Measurements from ENCODE around the gene RNF145.
"Not testable (repeated sequence)": the region's sequence is repeated elsewhere in the genome, so short reads cannot be mapped to it uniquely, and the experiment has no call there.

RNF145 gene

DNA sequence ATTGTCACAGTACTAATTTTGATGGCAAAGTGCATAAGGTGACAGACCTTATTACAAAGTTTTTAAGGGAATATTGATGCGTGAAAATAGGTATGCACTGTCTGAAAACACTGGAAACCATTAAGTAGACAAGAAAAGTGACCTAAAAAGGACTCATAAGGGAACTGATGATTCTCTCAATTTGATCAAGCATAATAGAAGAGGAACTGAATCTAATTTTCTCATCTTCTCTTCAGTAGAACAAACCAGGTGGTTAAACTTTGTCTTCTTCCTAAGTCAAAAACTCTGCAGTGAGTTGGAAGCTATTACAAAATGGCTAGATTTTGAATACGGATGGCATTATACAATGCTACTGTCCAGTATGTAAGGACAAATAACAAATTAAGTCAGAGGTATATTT, 53.4 kb downstream of the RNF145 start:
- H3K4me3 ChIP-seq = no peak overlapping the region

DNA sequence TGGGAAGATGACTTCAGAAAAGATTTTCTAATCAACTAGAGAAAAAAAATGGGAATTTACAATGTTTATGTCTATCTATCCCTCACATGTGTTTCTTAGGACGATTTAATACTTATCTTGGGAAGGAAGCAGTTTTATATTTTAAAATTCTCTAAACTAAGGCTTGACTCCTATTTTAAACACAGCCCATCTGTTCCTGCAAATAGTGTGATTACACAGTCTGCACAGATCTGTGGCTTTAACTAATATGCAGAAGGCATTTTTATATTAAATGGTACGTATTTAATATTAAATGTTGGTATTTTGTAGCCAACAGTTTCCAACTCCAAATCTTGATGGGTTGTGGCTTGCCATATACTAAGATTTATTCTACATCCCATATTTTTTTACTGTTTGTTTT, 56.5 kb downstream of the RNF145 start:
- H3K9me3 ChIP-seq (ENCODE audit: low read depth, low read length) = no peaks in the 10 kb centered on the region
- H3K27ac ChIP-seq = no peak overlapping the region
- no peak overlapping the region for H3K9ac ChIP-seq (ENCODE audit: insufficient read length)
- H3K36me3 ChIP-seq (ENCODE audit: insufficient read depth, low read length) = peaks cover 25% of the 10 kb centered on the region
- no peak overlapping the region for H3K4me3 ChIP-seq
- DNase-seq (ENCODE audit: low read depth, low spot score) = no peak
- TF ChIP-seq EZH2 (IDR thresholded peaks at IDR 0.05) (no peak), FOXP2 (optimal IDR thresholded peaks at IDR 0.05; ENCODE audit: control extremely low read depth, extremely low read length, insufficient read depth) (no peak), POLR2AphosphoS5 (IDR thresholded peaks at IDR 0.05; ENCODE audit: borderline replicate concordance, low read depth, low read length) (no peak)

More for the DNA sequence above, 53.4 kb downstream of the RNF145 start:
- no peaks in the 10 kb centered on the region for H3K9me3 ChIP-seq (ENCODE audit: low read depth, low read length)
- DNase-seq (ENCODE audit: low read depth, low spot score) = no peak
- peaks cover 56% of the 10 kb centered on the region for H3K36me3 ChIP-seq (ENCODE audit: insufficient read depth, low read length)
- TF ChIP-seq FOXP2 (optimal IDR thresholded peaks at IDR 0.05; ENCODE audit: control extremely low read depth, extremely low read length, insufficient read depth) = no peak
- TF ChIP-seq POLR2AphosphoS5 (IDR thresholded peaks at IDR 0.05; ENCODE audit: borderline replicate concordance, low read depth, low read length) = no peak
- no peak for TF ChIP-seq EZH2 (IDR thresholded peaks at IDR 0.05)
- no peak overlapping the region for H3K9ac ChIP-seq (ENCODE audit: insufficient read length)
- no peak overlapping the region for H3K27ac ChIP-seq

DNA sequence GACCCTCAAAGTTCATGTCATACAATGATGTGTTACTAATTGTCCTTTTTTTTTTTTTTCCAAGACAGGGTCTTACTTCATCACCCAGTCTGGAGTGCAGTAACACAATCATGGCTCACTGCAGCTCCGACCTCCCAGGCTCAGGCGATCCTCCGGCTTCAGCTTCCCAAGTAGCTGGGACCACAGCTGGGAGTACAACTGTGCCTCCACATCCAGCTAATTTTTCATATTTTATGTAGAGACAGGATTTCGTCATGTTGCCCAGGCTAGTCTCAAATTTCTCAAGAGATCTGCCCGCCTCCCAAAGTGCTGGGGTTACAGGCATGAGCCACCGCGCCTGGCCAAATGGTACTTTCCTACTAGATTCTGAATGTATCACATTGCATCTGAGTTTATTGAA, 60.3 kb downstream of the RNF145 start:
- Histone ChIP-seq H3K4me3 (no peak overlapping the region), H3K9ac (ENCODE audit: insufficient read length) (no peak overlapping the region), H3K27ac (no peak overlapping the region)

DNA sequence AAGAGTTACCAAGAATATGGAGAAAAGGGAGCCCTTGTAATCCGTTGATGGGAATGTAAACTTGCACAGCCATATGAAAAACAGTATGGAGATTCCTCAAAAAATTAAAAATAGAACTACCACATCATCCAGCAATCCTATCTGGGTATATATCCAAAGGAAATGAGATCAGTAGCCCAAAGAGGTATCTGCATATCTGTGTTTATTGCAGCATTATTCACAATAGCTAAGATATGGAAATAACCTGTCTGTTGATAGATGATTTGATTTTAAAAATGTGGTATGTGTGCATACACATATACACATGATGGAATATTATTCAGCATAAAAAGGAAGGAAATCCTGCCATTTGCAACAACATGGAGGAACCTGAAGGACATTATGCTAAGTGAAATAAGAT, 61.4 kb downstream of the RNF145 start:
- H3K27ac ChIP-seq = no peak overlapping the region
- DNase-seq (ENCODE audit: low read depth, low spot score) = no peak
- H3K9ac ChIP-seq (ENCODE audit: insufficient read length) = no peak overlapping the region
- TF ChIP-seq FOXP2 (optimal IDR thresholded peaks at IDR 0.05; ENCODE audit: control extremely low read depth, extremely low read length, insufficient read depth) (no peak), EZH2 (IDR thresholded peaks at IDR 0.05) (no peak), POLR2AphosphoS5 (IDR thresholded peaks at IDR 0.05; ENCODE audit: borderline replicate concordance, low read depth, low read length) (no peak)
- no peaks in the 10 kb centered on the region for H3K36me3 ChIP-seq (ENCODE audit: insufficient read depth, low read length)
- no peak overlapping the region for H3K4me3 ChIP-seq
- H3K9me3 ChIP-seq (ENCODE audit: low read depth, low read length) = no peaks in the 10 kb centered on the region

More for the DNA sequence above, 60.3 kb downstream of the RNF145 start:
- Histone ChIP-seq H3K36me3 (ENCODE audit: insufficient read depth, low read length) (no peaks in the 10 kb centered on the region; the same call in 1 of the 2 replicates), H3K9me3 (ENCODE audit: low read depth, low read length) (no peaks in the 10 kb centered on the region)
- DNase-seq (ENCODE audit: low read depth, low spot score) = no peak
- TF ChIP-seq POLR2AphosphoS5 (IDR thresholded peaks at IDR 0.05; ENCODE audit: borderline replicate concordance, low read depth, low read length) (no peak), EZH2 (IDR thresholded peaks at IDR 0.05) (no peak), FOXP2 (optimal IDR thresholded peaks at IDR 0.05; ENCODE audit: control extremely low read depth, extremely low read length, insufficient read depth) (no peak)

DNA sequence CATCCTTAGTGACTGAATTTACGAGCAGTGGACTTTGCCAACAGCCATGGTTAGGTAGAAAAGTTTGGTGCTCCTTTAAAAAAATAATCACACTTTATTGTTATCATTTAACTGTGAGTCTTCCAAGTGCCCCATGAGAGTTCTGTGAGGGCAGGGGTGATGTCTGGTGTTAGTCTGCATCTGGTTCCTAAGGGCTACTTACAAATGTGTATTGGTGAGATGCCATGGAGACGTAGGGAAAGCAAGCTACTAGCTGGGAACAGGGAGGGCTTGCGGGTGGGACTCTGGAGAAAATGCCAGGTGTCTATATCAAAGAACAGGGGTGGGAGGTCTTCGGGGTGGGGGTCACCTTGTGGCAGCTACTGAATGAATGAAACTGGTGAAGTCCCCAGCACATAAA, 62.5 kb downstream of the RNF145 start:
- Histone ChIP-seq H3K4me3 (no peak overlapping the region), H3K9ac (ENCODE audit: insufficient read length) (no peak overlapping the region), H3K9me3 (ENCODE audit: low read depth, low read length) (no peaks in the 10 kb centered on the region), H3K27ac (no peak overlapping the region), H3K36me3 (ENCODE audit: insufficient read depth, low read length) (no peaks in the 10 kb centered on the region)
- no peak for DNase-seq (ENCODE audit: low read depth, low spot score)
- TF ChIP-seq EZH2 (IDR thresholded peaks at IDR 0.05) = no peak
- TF ChIP-seq FOXP2 (optimal IDR thresholded peaks at IDR 0.05; ENCODE audit: control extremely low read depth, extremely low read length, insufficient read depth) = no peak
- no peak for TF ChIP-seq POLR2AphosphoS5 (IDR thresholded peaks at IDR 0.05; ENCODE audit: borderline replicate concordance, low read depth, low read length)

DNA sequence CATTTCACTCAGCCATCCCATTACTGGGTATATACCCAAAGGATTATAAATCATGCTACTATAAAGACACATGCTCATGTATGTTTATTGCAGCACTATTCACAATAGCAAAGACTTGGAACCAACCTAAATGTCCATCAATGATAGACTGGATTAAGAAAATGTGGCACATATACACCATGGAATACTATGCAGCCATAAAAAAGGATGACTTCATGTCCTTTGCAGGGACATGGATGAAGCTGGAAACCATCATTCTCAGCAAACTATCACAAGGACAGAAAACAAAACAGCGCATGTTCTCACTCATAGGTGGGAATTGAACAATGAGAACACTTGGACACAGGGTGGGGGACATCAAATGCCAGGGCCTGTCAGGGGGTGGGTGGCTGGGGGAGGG, 64.2 kb downstream of the RNF145 start:
- H3K9me3 ChIP-seq (ENCODE audit: low read depth, low read length); DNase-seq (ENCODE audit: low read depth, low spot score); H3K27ac ChIP-seq; H3K36me3 ChIP-seq (ENCODE audit: insufficient read depth, low read length); H3K9ac ChIP-seq (ENCODE audit: insufficient read length); H3K4me3 ChIP-seq: not testable (repeated sequence)

DNA sequence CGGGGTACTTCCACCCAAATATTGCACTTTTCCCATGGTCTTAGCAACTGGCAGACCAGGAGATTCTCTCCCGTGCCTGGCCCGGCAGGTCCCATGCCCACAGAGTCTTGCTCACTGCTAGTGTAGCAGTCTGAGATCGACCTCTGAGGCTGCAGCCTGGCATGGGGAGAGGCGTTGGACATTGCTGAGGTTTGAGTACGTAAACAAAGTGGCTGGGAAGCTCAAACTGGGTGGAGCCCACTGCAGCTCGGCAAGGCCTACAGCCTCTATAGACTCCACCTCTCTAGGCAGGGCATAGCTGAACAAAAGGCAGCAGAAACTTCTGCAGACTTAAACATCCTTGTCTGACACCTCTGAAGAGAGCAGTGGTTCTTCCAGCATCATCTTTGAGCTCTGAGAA, 69.6 kb downstream of the RNF145 start:
- Histone ChIP-seq H3K9ac (ENCODE audit: insufficient read length) (no peak overlapping the region), H3K36me3 (ENCODE audit: insufficient read depth, low read length) (no peaks in the 10 kb centered on the region), H3K27ac (no peak overlapping the region), H3K4me3 (no peak overlapping the region), H3K9me3 (ENCODE audit: low read depth, low read length) (no peaks in the 10 kb centered on the region)
- no peak for DNase-seq (ENCODE audit: low read depth, low spot score)
- TF ChIP-seq POLR2AphosphoS5 (IDR thresholded peaks at IDR 0.05; ENCODE audit: borderline replicate concordance, low read depth, low read length) (no peak), FOXP2 (optimal IDR thresholded peaks at IDR 0.05; ENCODE audit: control extremely low read depth, extremely low read length, insufficient read depth) (no peak), EZH2 (IDR thresholded peaks at IDR 0.05) (no peak)

DNA sequence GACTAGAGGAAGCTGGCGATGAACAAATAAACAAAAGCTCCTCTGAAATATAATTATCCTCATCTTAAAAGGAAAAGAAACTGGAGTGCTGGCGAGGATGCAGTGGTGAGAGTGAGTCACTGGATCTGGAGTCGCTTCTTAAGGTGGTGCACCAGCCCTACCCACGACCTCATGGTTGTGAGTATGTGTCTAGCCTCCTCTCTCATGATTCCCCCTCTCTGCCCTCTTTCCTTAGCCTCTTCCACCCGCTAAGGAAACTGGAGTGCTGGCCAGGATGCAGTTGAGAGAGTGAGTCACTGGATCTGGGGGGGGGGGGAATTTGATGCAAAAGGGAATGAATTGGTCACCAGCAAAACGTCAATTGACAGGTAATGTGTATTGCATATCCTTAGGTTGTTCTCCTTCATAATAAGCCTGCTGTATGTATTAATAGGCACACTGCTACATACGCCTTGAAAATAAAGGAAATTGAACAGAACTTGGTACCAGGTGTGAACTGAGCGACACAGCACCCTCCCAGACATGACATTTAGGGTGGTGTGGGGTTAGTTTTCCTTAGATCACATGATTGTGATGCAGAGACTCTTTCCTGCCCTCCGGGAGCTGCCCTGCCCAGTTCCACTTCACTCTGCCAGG, 73.3 kb downstream of the RNF145 start:
- Histone ChIP-seq H3K27ac (no peak overlapping the region), H3K9me3 (ENCODE audit: low read depth, low read length) (no peaks in the 10 kb centered on the region), H3K4me3 (no peak overlapping the region), H3K9ac (ENCODE audit: insufficient read length) (no peak overlapping the region), H3K36me3 (ENCODE audit: insufficient read depth, low read length) (no peaks in the 10 kb centered on the region)
- no peak for DNase-seq (ENCODE audit: low read depth, low spot score)
- TF ChIP-seq EZH2 (IDR thresholded peaks at IDR 0.05) (no peak), POLR2AphosphoS5 (IDR thresholded peaks at IDR 0.05; ENCODE audit: borderline replicate concordance, low read depth, low read length) (no peak), FOXP2 (optimal IDR thresholded peaks at IDR 0.05; ENCODE audit: control extremely low read depth, extremely low read length, insufficient read depth) (no peak)

DNA sequence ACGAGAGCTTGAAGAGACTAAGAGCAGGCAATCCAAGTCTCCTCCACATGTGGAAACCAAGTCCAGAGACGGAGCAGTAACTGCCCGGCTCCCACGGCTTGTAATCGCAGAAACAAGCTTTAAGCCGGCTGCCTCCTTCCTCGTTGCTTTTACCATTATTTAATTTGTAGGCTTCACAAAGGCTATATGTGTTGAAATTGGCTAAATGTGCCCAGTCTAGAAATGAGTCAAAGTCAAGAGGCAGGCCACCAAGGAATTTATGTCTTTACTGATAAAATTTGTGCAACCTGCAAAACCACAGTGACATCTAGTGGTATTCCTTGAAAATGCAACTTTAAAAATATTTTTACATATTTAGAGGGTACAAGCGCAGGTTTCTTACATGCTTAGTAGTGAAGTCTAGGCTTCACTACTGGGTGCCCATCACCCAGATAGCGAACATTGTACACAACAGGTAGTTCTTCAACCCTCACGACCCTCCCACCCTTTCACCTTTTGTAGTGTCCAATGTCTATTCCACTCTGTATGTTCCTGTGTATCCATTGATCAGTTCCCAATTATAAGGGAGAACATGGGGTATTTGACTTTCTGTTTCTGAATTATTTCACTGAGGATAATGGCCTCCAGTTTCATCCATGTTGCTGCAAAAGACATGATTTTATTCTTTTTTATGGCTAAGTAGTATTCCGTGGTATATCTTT, 76.2 kb downstream of the RNF145 start:
- no peak for TF ChIP-seq EZH2 (IDR thresholded peaks at IDR 0.05)
- TF ChIP-seq POLR2AphosphoS5 (IDR thresholded peaks at IDR 0.05; ENCODE audit: borderline replicate concordance, low read depth, low read length) = no peak
- no peak for TF ChIP-seq FOXP2 (optimal IDR thresholded peaks at IDR 0.05; ENCODE audit: control extremely low read depth, extremely low read length, insufficient read depth)
- peak; percentile 45 for DNase-seq (ENCODE audit: low read depth, low spot score)
- Histone ChIP-seq H3K36me3 (ENCODE audit: insufficient read depth, low read length) (no peaks in the 10 kb centered on the region), H3K9ac (ENCODE audit: insufficient read length) (no peak overlapping the region), H3K9me3 (ENCODE audit: low read depth, low read length) (no peaks in the 10 kb centered on the region), H3K27ac (no peak overlapping the region), H3K4me3 (no peak overlapping the region)

All from SK-N-MC (cell line).